Stimulated activated CD4-positive, alpha-beta T cell treated with anti-CD3 and anti-CD28 coated beads, Interleukin-15, amount 100 ng/mL, for 24 hours (primary cell): Measurements from ENCODE around the gene BPIFA2.

ENCODE experiments used
- DNase-seq: peaks from one replicate; pipeline ENCODE4 v3.0.0-alpha.2; 2020

The BPIFA2 gene

DNA sequence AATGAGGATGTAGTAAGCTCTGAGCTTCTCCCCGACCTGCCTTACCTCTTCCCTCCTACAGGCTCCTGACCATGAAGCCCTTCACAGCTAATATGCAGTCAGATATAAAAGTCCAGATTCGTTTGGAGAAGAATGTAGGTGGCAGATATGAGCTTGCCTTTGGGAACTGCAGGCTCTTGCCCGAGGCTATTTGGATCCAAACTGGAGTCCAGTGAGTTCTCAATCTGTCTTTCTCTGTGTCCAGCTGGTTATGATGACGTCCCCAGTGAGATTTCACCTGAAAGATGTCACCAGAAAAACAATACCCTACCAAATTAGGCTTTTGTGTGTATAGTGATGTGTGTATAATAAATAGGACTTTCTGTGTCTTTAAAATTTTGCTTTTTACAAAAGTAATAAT, 34.5 kb downstream of the BPIFA2 start:
- DNase-seq: no peak

DNA sequence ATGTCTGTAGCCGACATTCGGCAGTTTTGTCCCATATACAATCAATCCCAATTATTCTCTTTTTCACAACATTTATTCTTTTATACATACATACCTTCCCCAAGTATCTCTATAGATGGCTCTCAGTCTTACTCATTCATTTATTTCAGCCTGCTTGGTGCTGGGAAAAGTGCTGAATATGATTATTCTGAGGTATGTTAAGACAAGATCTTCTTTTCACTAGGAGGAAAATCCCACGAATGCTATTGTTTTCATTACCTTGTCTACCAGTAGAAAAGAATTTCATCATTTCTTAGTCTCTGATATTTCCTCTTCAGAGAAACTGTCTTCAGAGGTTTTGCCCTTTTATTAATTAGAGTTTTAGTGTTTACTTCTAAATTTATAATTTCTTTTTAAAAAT, 35.5 kb downstream of the BPIFA2 start:
- DNase-seq: no peak

- DNase-seq: peak; percentile 53
Observed at GRCh38 chr20:33209789-33210188, 41.8 kb downstream of the BPIFA2 start.

DNA sequence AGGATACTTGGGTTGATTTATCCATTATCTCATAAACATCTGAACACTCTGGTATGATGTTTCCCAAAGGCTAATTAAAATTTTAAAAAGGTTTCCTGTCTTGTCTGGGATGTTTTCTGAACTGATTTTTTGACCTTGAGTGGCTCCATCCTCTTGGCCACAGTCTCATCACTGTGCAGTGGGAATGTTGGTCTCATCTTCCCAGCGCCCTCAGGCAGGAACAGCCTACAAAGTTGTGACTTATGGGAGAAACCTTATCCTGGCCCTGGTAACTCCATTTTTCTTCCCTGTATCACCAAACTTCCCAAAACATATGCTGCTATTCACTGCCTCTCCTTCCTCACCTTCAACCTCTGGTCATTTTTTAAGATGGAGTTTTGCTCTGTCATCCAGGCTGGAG, 42.4 kb downstream of the BPIFA2 start:
- no peak for DNase-seq

DNA sequence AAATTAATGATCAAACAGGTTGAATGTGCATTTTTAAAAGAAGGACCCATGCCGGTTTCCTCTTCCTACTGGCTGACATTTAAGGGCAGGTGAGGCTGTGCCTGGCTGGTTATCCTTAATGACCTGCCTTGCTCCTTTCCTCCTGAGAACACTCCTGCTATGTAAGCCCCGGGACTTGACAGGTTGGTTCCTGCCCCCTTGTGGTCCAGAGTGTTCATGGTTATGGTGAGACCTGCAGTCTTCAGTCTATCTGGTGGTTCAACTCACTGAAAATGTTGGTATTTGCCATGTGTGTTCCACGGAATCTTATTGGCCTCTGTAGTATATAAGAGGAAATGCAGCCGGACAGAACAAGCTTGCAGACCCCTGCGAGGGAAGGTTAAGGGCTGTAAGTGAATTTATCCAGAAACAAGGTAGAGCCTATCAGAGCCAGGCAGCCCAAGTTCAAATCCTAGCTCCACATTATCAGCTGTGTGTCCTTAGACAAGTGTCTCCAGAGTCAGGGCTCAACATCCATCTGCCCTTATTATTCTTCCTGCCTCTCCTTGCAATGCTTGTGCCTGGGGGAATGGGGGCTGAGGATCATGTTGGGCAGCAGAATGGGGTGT, 44.0 kb downstream of the BPIFA2 start:
- peak; percentile 50 for DNase-seq

- DNase-seq: no peak
Observed at GRCh38 chr20:33217052-33217451, 49.1 kb downstream of the BPIFA2 start, which contains the start of gene BPIFA3. TSS of gene BPIFA3 (plus strand) at chr20:33217352. CDS start at chr20:33217537, 185 bp downstream.

DNA sequence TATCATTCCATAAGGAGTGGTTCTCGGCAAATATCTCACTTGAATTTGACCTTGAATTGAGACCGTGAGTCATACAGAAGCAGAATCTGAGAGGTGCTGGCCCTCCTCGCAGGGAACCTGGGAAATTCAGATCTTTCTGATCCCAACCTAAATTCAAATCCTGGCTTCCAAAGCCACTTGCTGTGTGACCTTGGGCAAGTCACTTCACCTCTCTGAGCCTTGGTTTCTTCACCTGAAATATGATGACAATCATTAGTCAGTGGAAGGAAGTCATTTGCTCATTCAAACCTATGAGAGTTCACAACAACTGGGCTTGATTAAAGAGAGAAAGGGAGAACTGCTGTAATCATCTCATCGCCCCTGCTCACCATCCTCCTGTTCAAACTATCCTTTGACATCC, 56.4 kb downstream of the BPIFA2 start:
- DNase-seq: no peak

GRCh38 chr20:33229843-33230242, 61.9 kb downstream of the BPIFA2 start:
- DNase-seq: no peak
